Measurements from ENCODE around the gene DDX28.
A peak's percentile ranks its signal among the peaks of the same experiment; 100 is the strongest.
"Not testable (repeated sequence)": the region's sequence is repeated elsewhere in the genome, so short reads cannot be mapped to it uniquely, and the experiment has no call there.

The DDX28 gene

GRCh38 chr16:68037841-68038597 lies 15.0 kb upstream of the DDX28 start:
- DNase-seq: no peak

- DNase-seq: no peak
Observed at GRCh38 chr16:68035227-68035626, 12.2 kb upstream of the DDX28 start.

- no peak for DNase-seq
Observed at GRCh38 chr16:68033101-68033500, 10.1 kb upstream of the DDX28 start.

GRCh38 chr16:68031951-68032350 lies 8.9 kb upstream of the DDX28 start:
- no peak for DNase-seq

- DNase-seq: not testable (repeated sequence)
Observed at GRCh38 chr16:68030108-68030507, 7.1 kb upstream of the DDX28 start.

GRCh38 chr16:68028996-68029395 lies 6.0 kb upstream of the DDX28 start:
- no peak for DNase-seq

- no peak for DNase-seq
Observed at GRCh38 chr16:68022278-68022727, 729 bp downstream of the DDX28 start.

- DNase-seq: no peak
Observed at GRCh38 chr16:68021490-68021889, 1.5 kb downstream of the DDX28 start.

GRCh38 chr16:68019167-68019680 lies 3.8 kb downstream of the DDX28 start:
- no peak for DNase-seq

- no peak for DNase-seq
Observed at GRCh38 chr16:68015681-68016080, 7.4 kb downstream of the DDX28 start, which contains the start of gene DPEP2NB. DPEP2NB (minus strand) TSS chr16:68015911; CDS start chr16:68015770, 141 bp downstream.

- no peak for DNase-seq
Observed at GRCh38 chr16:68013440-68013839, 9.6 kb downstream of the DDX28 start.

GRCh38 chr16:68009872-68010271 lies 13.2 kb downstream of the DDX28 start:
- DNase-seq: not testable (repeated sequence)

- DNase-seq: no peak
Observed at GRCh38 chr16:68009157-68009735, 13.8 kb downstream of the DDX28 start.

- DNase-seq: peak; percentile 28
Observed at GRCh38 chr16:68005786-68006286, 17.2 kb downstream of the DDX28 start.

GRCh38 chr16:68005211-68005610 lies 17.8 kb downstream of the DDX28 start:
- DNase-seq: no peak

- DNase-seq: no peak
Observed at GRCh38 chr16:68003031-68003430, 20.0 kb downstream of the DDX28 start.

- no peak for DNase-seq
Observed at GRCh38 chr16:68000450-68000849, 22.6 kb downstream of the DDX28 start.

GRCh38 chr16:67999985-68000384 lies 23.0 kb downstream of the DDX28 start:
- DNase-seq: no peak

GRCh38 chr16:67998779-67999688 lies 24.0 kb downstream of the DDX28 start, which contains the start of gene DPEP2:
DPEP2 (minus strand) TSS chr16:67999484; CDS start chr16:67993212, 6,272 bp downstream.
- DNase-seq: peak; percentile 25

- DNase-seq: not testable (repeated sequence)
Observed at GRCh38 chr16:67998231-67998778, 24.7 kb downstream of the DDX28 start.

- no peak for DNase-seq
Observed at GRCh38 chr16:67996666-67997065, 26.4 kb downstream of the DDX28 start.

- DNase-seq: no peak
Observed at GRCh38 chr16:67995423-67995822, 27.6 kb downstream of the DDX28 start.

All from effector CD4-positive, alpha-beta T cell (primary cell).